ENCODE data around the gene TEX53.

DNA sequence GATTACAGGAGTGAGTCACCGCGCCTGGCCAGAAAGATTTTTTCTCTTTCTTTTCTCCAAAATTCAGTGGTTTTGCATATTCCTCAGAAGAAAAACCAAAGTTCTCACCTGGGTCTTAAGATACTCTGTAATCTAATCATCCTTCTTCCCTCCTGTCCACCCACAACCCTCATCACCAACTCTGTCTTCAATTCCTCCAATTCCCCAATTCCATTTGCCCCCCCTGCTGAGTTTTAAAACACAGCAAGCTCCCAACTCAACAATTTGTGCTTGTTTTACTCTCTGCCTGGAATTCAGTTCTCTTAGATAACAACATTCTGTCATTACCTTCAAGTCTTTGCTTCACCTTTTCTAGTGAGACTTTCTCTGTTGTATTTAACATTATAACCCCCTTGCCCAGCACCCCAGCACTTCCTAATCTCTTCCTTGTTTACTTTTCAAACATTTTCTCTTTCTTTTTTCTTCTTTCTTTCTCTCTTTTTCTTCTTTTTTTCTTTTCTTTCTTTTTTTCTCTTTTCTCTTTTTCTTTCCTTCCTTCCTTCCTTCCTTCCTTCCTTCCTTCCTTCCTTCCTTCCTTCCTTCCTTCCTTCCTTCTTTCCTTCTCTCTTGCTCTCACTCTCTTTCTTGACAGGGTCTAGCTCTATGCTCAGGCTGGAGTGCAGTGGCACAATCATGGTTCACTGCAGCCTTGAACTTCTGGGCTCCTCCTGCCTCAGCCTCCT lies 16.6 kb upstream of the TEX53 start:
- TF ChIP-seq, protein P1, sequence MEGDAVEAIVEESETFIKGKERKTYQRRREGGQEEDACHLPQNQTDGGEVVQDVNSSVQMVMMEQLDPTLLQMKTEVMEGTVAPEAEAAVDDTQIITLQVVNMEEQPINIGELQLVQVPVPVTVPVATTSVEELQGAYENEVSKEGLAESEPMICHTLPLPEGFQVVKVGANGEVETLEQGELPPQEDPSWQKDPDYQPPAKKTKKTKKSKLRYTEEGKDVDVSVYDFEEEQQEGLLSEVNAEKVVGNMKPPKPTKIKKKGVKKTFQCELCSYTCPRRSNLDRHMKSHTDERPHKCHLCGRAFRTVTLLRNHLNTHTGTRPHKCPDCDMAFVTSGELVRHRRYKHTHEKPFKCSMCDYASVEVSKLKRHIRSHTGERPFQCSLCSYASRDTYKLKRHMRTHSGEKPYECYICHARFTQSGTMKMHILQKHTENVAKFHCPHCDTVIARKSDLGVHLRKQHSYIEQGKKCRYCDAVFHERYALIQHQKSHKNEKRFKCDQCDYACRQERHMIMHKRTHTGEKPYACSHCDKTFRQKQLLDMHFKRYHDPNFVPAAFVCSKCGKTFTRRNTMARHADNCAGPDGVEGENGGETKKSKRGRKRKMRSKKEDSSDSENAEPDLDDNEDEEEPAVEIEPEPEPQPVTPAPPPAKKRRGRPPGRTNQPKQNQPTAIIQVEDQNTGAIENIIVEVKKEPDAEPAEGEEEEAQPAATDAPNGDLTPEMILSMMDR (IDR thresholded peaks at IDR 0.05; ENCODE audit: borderline replicate concordance, extremely low read depth, low read length, poor library complexity, severe bottlenecking): no peak
- TF ChIP-seq EZH2 (IDR thresholded peaks at IDR 0.05; ENCODE audit: borderline replicate concordance, low read depth, low read length, severe bottlenecking): no peak
